Thyroid gland (tissue), 4 donors: ENCODE measurements around the gene TWF2.

Source experiments
- POLR2A ChIP-seq, 2 donors: fragments of 450-650 bp; IDR thresholded peaks; one replicate each; pipeline ENCODE4 v1.6.1; 2017; ENCODE audit warnings: antibody characterized with exemption in 2 of 2, mild to moderate bottlenecking in 2 of 2, moderate library complexity in 1 of 2
- TF ChIP-seq, protein P1 (sequence below), 6 experiments: fragments of 200-600 bp in 3 of 6; fragments of 450-650 bp in 3 of 6; sonication (generic) in 3 of 6; IDR thresholded peaks; one replicate each; pipeline ENCODE4 v1.5.1; 2016 to 2019; ENCODE audit warnings: antibody characterized with exemption in 6 of 6, mild to moderate bottlenecking in 2 of 6, inconsistent platforms in 1 of 6, moderate library complexity in 1 of 6

DNA sequence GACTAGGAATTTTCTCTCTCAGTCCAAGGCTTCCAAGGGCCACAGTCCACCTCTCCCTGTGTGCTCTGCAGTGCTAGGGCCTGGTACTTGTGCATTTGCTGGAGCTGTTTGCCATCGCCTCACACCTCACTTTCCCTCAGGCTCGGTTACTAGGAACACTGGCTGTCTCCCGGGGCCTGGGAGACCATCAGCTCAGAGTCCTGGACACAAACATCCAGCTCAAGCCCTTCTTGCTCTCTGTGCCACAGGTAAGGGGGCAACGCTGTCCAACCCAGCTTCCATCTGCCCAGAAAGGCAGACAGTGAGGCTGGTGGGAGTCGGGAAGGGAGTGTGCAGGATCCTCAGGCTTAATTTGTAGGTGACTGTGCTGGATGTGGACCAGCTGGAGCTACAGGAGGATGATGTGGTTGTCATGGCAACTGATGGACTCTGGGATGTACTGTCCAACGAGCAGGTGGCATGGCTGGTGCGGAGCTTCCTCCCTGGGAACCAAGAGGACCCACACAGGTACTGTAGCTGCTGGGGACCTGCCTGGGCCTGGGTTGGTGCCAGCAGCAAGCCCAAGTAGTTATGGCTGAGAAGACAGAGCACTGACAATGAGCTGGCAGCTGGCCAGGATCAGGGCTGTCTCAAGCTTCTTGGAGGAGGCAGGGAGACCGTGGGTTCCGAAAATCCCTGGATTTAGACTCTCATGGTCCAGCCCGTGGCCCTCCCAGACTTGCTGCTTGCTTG, 10.0 kb upstream of the TWF2 start:
- TF ChIP-seq, protein P1, sequence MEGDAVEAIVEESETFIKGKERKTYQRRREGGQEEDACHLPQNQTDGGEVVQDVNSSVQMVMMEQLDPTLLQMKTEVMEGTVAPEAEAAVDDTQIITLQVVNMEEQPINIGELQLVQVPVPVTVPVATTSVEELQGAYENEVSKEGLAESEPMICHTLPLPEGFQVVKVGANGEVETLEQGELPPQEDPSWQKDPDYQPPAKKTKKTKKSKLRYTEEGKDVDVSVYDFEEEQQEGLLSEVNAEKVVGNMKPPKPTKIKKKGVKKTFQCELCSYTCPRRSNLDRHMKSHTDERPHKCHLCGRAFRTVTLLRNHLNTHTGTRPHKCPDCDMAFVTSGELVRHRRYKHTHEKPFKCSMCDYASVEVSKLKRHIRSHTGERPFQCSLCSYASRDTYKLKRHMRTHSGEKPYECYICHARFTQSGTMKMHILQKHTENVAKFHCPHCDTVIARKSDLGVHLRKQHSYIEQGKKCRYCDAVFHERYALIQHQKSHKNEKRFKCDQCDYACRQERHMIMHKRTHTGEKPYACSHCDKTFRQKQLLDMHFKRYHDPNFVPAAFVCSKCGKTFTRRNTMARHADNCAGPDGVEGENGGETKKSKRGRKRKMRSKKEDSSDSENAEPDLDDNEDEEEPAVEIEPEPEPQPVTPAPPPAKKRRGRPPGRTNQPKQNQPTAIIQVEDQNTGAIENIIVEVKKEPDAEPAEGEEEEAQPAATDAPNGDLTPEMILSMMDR (IDR thresholded peaks at IDR 0.05) = no peak
- TF ChIP-seq POLR2A (IDR thresholded peaks at IDR 0.05) = no peak
